Measurements from ENCODE around the gene PTPN9. TPM values are rescaled to one million over a fixed set of nuclear protein-coding genes. Genes with fewer than 3 reads are reported as not detected.
A peak's percentile ranks its signal among the peaks of the same experiment; 100 is the strongest.
"Not testable (repeated sequence)": the region's sequence is repeated elsewhere in the genome, so short reads cannot be mapped to it uniquely, and the experiment has no call there.

PTPN9 gene
- total RNA-seq, 1 experiment from 2014 or later = 19.2 TPM

GRCh38 chr15:75454471-75455378, 124.4 kb downstream of the PTPN9 start:
- peak; percentile 31 for DNase-seq (ENCODE audit: low read depth)

DNA sequence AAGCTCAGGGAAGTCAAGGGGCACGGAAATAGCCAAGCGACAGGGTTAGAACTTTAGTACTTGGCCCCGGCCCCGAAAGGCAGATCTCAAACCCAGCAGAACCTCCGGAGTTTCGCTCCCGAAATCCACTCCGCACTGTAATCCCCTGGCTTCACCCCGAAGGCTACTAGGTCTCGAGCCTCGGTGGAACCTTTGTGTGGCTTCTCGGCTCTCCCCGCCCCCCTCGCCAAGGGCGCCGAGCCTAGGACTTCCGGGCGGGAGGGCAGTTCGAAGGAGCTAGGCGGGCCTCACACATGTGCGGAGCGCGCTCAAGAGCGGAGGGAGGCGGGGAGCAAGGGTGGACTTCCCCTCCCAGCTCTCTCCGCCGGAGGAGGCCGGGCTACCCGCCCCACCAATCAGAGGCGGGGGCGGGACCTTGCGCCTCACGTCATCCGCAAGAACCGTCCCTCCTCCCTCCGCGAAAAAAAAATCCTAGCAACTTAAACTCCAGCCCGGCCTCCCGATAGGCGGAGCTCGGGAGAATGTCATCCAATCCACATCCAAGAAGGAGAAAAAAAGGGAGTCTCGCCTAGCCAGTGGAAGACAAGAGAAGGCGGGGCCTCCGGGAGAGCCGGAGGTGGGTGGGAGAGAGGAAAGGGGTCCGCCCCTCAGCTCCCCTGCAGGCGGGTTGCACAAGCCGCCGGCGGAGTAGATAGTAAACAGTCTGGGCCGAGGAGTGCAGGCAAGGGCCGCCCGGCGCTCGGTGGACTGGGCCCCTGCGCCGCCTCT, 125.2 kb downstream of the PTPN9 start:
- peak; percentile 99 for DNase-seq (ENCODE audit: low read depth)

DNA sequence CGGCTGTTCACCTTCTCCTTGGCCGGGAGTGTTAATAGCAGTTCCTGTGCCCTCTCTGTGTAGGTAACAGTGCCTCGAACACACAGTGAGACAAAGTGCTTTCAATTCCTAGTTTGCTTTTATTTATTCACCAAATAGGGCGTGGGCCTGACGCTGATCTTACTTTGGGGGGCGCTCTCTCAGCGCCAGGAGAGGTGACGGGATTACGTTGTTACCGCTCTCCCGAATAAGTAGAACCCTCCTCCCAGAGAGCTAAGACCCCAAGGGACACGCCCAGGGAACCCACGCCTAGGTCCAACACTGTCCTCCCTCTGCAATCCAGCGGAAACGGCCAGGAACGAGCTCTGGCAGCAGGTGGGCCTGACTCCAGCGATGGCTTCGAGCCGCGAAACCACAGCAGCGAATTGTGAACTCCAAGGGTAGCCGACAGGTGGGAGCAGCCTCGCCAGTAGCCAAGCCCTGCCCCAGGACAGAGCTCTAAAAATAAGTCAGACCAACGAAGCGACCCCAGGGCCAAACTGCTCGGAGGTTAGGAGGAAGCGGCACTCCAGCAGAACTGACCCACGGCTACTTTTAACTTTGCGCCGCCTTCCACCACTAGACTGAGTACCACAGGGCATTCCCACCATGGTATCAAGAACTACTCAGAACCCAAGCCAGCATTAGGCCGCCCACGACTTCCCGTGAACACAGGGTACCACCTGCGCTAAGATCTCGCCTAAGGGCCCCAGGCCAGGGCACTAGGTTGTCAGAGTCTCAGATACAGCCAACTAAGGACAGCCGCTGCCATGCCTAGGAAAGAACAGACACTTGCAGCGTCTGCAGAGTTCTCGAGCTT, 126.0 kb downstream of the PTPN9 start:
- peak; percentile 52 for DNase-seq (ENCODE audit: low read depth)

- peak; percentile 86 for DNase-seq (ENCODE audit: low read depth)
Measured at GRCh38 chr15:75452364-75452864, 126.7 kb downstream of the PTPN9 start.

DNA sequence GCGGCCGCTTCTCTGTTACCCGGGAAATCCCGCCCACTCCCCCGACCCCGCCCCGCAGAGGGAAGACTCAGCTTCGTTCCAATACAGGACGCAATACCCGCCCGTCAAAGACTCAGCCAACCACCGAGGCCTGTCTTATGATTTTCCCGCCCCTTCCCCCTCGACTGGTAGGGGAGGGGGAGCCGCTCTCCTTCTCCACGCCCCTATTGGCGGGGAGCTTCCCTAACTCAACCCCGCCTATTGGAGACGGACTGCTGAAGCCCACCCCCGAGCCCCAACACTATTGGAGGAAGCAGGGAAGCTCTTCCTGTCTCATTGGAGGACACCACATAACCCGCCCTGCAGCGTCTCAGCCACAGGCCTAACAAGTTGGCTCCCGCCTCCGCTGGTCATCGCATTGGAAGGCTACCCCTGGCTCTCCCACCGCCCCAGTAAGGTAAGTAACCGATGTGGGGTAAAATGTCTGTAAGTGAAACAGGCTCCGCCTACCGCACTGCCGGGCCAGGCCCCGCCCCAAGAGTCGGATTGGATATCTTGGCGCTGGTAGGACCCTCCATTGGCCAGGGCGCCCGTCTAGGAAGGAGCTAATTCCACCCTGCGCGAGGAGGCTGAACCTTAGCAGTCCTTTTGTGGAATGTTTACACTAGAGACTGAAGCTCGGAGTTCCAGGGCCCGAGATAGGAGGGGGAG, 127.3 kb downstream of the PTPN9 start, which contains the start of gene SIN3A:
SIN3A (minus strand) TSS at position 17 of the 690 bp plus-strand sequence. CDS start 21,315 bp downstream, outside the sequence.
- DNase-seq (ENCODE audit: low read depth) = peak; percentile 100

- no peak for DNase-seq (ENCODE audit: low read depth)
Measured at GRCh38 chr15:75451202-75451673, 127.9 kb downstream of the PTPN9 start.

GRCh38 chr15:75450307-75451201, 128.6 kb downstream of the PTPN9 start:
- peak; percentile 95 for DNase-seq (ENCODE audit: low read depth)

- DNase-seq (ENCODE audit: low read depth) = no peak
Measured at GRCh38 chr15:75449585-75450306, 129.4 kb downstream of the PTPN9 start.

GRCh38 chr15:75448171-75448570, 130.9 kb downstream of the PTPN9 start:
- not testable (repeated sequence) for DNase-seq (ENCODE audit: low read depth)

GRCh38 chr15:75446151-75446550, 133.0 kb downstream of the PTPN9 start:
- no peak for DNase-seq (ENCODE audit: low read depth)

DNA sequence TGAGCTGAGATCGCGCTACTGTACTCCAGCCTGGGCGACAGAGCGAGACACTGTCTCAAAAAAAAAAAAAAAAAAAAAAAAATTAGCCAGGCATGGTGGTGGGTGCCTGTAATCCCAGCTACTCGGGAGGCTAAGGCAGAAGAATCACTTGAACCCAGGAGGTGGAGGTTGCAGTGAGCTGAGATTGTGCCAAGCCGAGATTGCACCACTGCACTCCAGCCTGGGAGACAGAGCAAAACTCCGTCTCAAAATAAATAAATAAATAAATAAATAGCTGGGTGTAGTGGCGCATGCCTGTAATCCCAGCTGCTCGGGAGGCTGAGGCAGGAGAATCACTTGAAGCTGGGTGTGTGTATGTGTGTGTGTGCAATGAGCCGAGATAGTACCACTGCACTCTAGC, 133.8 kb downstream of the PTPN9 start:
- DNase-seq (ENCODE audit: low read depth) = not testable (repeated sequence)

DNA sequence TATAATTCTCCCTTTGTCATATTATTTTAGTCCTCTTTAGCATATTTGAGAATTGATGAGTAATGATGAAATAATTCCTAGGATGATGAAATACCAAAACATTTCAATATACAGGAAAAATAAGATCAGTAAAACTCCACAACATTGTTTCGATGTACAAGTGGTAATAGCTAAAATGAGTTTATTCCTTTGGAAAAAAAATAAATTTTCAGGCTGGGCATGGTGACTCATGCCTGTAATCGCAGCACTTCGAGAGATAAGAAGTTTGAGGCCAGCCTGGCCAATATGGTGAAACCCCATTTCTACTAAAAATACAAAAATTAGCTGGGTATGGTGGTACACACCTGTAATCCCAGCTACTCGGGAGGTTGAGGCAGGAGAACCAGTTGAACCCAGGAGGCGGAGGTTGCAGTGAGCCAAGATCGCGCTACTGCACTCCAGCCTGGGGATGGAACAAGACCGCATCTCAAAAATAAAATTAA, 135.1 kb downstream of the PTPN9 start:
- peak; percentile 29 for DNase-seq (ENCODE audit: low read depth)

DNA sequence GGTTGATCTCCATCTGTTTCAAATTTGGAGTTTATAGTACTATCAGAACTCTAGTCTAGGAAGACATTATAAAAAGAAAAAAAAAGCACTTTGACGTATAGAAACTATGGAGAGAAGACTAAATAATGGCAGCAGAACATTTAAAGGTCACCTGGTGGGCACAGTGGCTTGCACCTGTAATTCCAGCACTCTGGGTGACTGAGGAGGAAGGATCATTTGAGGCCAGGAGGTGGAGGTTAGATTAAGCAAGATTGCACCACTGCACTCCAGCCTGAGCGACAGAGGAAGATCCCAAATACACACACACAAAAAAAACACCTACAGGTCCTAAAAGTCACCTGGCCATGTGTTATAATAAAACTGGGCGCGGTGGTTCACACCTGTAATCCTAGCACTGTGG, 141.4 kb downstream of the PTPN9 start:
- DNase-seq (ENCODE audit: low read depth) = no peak

- DNase-seq (ENCODE audit: low read depth) = no peak
Measured at GRCh38 chr15:75436881-75437280, 142.2 kb downstream of the PTPN9 start.

DNA sequence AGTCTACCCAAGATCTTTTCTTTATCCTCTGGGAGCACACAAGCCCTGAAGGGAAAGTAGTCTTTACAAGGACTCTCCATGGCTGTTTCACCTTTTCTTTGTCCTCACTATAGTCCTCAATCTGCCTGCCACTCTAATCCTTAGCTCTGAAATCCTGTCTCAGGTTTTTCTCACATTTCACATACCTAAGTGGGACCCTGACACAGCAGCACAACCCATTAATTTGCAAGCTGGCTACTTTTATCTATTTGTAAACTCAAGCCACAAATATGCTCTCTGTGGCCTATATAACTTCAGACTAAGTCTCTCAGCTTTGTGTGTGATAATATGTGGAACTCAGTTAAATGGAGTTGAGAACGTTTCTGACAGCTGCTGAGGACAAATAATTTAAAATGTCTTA, 147.4 kb downstream of the PTPN9 start:
- DNase-seq (ENCODE audit: low read depth) = no peak

DNA sequence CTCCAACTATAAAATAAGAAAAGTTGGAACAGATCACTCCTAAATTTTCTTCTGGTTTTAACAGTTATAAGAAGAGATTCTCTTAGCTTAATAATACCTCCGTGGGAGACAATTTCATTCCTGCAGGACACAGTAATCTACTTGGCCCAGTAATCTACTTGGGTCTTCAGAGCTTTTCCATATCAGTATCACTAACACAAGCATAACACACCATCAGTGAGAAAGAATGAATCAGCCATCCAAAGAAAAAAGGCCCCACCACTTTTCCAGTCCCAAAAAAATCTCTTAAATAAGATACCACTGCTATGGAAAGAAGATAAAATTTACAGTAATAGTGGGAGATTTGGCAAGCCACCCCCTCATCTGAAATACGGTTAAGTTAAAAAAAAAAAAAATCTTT, 147.8 kb downstream of the PTPN9 start:
- DNase-seq (ENCODE audit: low read depth) = no peak

DNA sequence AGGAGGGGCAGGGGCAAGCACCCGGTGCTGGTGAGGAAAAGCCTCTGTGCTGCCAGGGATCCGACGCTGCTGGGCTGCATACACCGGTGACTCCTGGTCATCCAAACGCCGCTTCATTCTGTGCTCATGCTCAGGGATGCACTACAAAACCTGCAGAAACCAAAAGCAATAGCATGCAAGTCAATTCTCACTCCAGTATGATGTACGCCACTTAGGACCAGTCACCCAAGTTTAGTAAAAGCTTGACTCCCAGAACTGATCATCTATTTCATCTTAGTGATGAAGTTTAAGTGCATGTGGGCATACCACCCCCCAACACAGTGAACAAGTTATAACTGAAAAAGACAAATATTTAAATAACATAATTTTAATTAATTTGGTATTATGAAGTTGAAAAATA, 148.9 kb downstream of the PTPN9 start:
- no peak for DNase-seq (ENCODE audit: low read depth)

- DNase-seq (ENCODE audit: low read depth) = no peak
Measured at GRCh38 chr15:75428152-75428551, 151.0 kb downstream of the PTPN9 start.

DNA sequence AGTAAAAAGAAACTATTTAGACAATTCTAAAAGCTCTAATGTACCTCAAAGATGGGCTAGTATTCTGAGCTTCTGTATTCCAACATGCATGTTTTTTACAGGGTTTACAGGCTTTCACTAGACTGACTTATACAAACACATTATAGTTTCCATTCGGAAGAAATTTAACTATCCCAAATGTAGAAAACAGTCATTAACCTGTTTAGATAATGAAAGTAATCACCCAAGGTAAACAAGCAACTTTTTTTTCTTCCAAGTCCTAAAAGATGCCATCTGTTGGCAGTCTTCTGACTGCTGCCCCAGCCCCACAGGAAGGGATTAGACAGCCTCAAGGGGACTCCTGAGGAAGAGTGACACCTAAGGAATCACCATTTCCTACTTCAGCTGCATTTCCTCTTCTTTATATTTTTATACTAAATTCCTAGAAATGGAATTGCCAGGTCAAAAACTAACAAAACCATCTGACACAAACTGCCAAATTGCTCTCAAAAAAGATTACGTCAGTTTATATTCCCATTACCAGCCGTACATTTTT, 153.1 kb downstream of the PTPN9 start:
- DNase-seq (ENCODE audit: low read depth) = no peak

Measured in M059J (cell line).